ENCODE data around the gene POFUT1. TPM values are rescaled to one million over a fixed set of nuclear protein-coding genes. Genes with fewer than 3 reads are reported as not detected.

The POFUT1 gene
- total and polyA plus RNA-seq, 2 of the 8 experiments (the other 6 are each of a cell fraction or from before 2014, with no cell fraction given): 19.4 to 24.4 TPM

DNA sequence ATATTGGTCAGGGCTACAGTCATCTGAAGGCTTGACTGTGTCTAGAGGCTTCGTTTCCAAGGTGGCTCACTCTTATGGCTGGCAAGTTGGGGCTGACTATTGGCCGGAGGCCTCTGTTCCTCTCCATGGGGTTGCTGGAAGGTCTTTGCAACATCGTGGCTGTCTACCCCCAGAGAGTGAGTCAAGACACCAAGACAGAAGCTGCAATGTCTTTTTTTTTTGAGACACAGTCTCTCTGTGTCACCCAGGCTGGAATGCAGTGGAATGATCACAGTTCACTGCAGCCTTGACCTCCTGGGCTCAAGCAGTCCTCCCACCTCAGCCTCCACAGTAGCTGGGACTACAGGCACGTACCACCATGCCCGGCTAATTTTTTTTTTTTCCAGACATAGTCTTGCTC is 40.4 kb downstream of the POFUT1 start (continued):
- TF ChIP-seq HDAC6 (IDR thresholded peaks at IDR 0.05; ENCODE audit: low read depth, low read length): no peak
- TF ChIP-seq BRCA1 (IDR thresholded peaks at IDR 0.05; ENCODE audit: low read depth, low read length): no peak
- no peak for TF ChIP-seq ASH2L (IDR thresholded peaks at IDR 0.05; ENCODE audit: low read length)
- no peak for TF ChIP-seq HDAC2 (IDR thresholded peaks at IDR 0.05; ENCODE audit: borderline replicate concordance in 1 of 2, low read depth in 2 of 2, low read length in 2 of 2)
- TF ChIP-seq KDM5A (IDR thresholded peaks at IDR 0.05; ENCODE audit: low read length): no peak
- no peak for TF ChIP-seq CEBPB (IDR thresholded peaks at IDR 0.05; ENCODE audit: low read depth, low read length)
- no peak for TF ChIP-seq PHF8 (conservative IDR thresholded peaks at IDR 0.05; ENCODE audit: low read depth, low read length)
